GM23338 (cell line): ENCODE measurements around the gene RNF183. TPM values are rescaled to one million over a fixed set of nuclear protein-coding genes. Genes with fewer than 3 reads are reported as not detected.

ENCODE experiments used
- ATAC-seq: fragments of 200-7000 bp; cut with Tn5 transposase; 3 replicates; pipeline ENCODE4 v1.9.1; 2020
- DNase-seq: peaks from one replicate; pipeline ENCODE4 v3.0.0-alpha.2; 2015; ENCODE audit warnings: low spot score
- H2AFZ ChIP-seq: fragments of 200-600 bp; sonication (generic); 2 replicates; pipeline ENCODE4 v1.8.0; 2016; ENCODE audit warnings: antibody characterized with exemption, mild to moderate bottlenecking, moderate library complexity
- H3F3A ChIP-seq: fragments of 200-600 bp; sonication (generic); replicated peaks from 2 replicates; pipeline ENCODE4 v1.8.0; 2017; ENCODE audit warnings: antibody characterized with exemption, mixed run types, low read depth
- H3K27ac ChIP-seq: fragments of 200-600 bp; sonication (generic); 2 replicates; pipeline ENCODE4 v1.6.1; 2016; ENCODE audit warnings: low read depth
- H3K27me3 ChIP-seq: fragments of 200-600 bp; sonication (generic); 2 replicates; pipeline ENCODE4 v1.8.0; 2016; ENCODE audit warnings: mild to moderate bottlenecking, mixed run types, moderate library complexity; ENCODE audit not compliant: insufficient read depth
- H3K36me3 ChIP-seq: fragments of 200-600 bp; sonication (generic); 2 replicates; pipeline ENCODE4 v1.8.0; 2016; ENCODE audit warnings: mild to moderate bottlenecking; ENCODE audit not compliant: insufficient read depth
- H3K4me1 ChIP-seq: fragments of 200-600 bp; sonication (generic); 2 replicates; pipeline ENCODE4 v1.8.0; 2016; ENCODE audit warnings: mild to moderate bottlenecking, moderate library complexity; ENCODE audit not compliant: insufficient read depth
- H3K4me2 ChIP-seq: fragments of 200-600 bp; sonication (generic); 2 replicates; pipeline ENCODE4 v1.7.1; 2017; ENCODE audit warnings: mixed run types
- H3K4me3 ChIP-seq: fragments of 200-600 bp; sonication (generic); 2 replicates; pipeline ENCODE4 v1.6.1; 2016; ENCODE audit warnings: mixed run types
- H3K79me2 ChIP-seq: fragments of 200-600 bp; sonication (generic); replicated peaks from 2 replicates; pipeline ENCODE4 v1.8.0; 2017; ENCODE audit warnings: mild to moderate bottlenecking; ENCODE audit not compliant: insufficient read depth
- H3K9me2 ChIP-seq: fragments of 200-600 bp; sonication (generic); 2 replicates; pipeline ENCODE4 v1.8.0; 2017; ENCODE audit not compliant: insufficient read depth
- H4K20me1 ChIP-seq: fragments of 200-600 bp; sonication (generic); replicated peaks from 2 replicates; pipeline ENCODE4 v1.8.0; 2017; ENCODE audit warnings: mild to moderate bottlenecking; ENCODE audit not compliant: insufficient read depth
- H3K27ac Mint-ChIP-seq: 2 replicates; pipeline ENCODE4 v1.8.0; 2020; ENCODE audit warnings: inconsistent platforms, mild to moderate bottlenecking, moderate library complexity, mixed read lengths
- H3K27me3 Mint-ChIP-seq: 3 replicates; pipeline ENCODE4 v1.8.0; 2022; ENCODE audit warnings: low read depth, mild to moderate bottlenecking, moderate library complexity, mixed read lengths, inconsistent platforms; ENCODE audit not compliant: insufficient read depth, poor library complexity
- H3K36me3 Mint-ChIP-seq: 3 replicates; pipeline ENCODE4 v1.8.0; 2021; ENCODE audit warnings: low read depth, mild to moderate bottlenecking, inconsistent platforms, moderate library complexity, mixed read lengths
- H3K4me1 Mint-ChIP-seq: 3 replicates; pipeline ENCODE4 v1.8.0; 2020; ENCODE audit warnings: mild to moderate bottlenecking, inconsistent platforms, mixed read lengths
- H3K4me3 Mint-ChIP-seq: 3 replicates; pipeline ENCODE4 v1.8.0; 2021; ENCODE audit warnings: moderate library complexity, mild to moderate bottlenecking, inconsistent platforms, mixed read lengths
- H3K9me3 Mint-ChIP-seq: 3 replicates; pipeline ENCODE4 v1.8.0; 2020; ENCODE audit warnings: moderate library complexity, mild to moderate bottlenecking, inconsistent platforms, mixed read lengths
- CREB1 ChIP-seq: fragments of 250-450 bp; sonication (Bioruptor Pico); IDR thresholded peaks from 2 replicates; pipeline ENCODE4 v1.5.0; 2020; ENCODE audit warnings: low read depth, mild to moderate bottlenecking, moderate library complexity
- CTCF ChIP-seq, 2 experiments: fragments of 200-600 bp in 1 of 2; sonication (generic) in 1 of 2; conservative IDR thresholded peaks; 2 replicates each; pipeline versions ENCODE4 v1.5.1 to v1.6.1; 2016 to 2017; ENCODE audit warnings: antibody characterized with exemption in 2 of 2, low read depth in 2 of 2, mild to moderate bottlenecking in 2 of 2, moderate library complexity in 1 of 2
- ETS1 ChIP-seq: IDR thresholded peaks from 2 replicates; pipeline ENCODE4 v1.6.1; 2016; ENCODE audit warnings: antibody characterized with exemption
- JUNB ChIP-seq: IDR thresholded peaks from one replicate; pipeline ENCODE4 v1.6.1; 2016; ENCODE audit warnings: antibody characterized with exemption; ENCODE audit not compliant: unreplicated experiment
- POLR2AphosphoS5 ChIP-seq: IDR thresholded peaks from 2 replicates; pipeline ENCODE4 v1.6.1; 2016; ENCODE audit warnings: antibody characterized with exemption, low read depth
- STAT1 ChIP-seq: IDR thresholded peaks from one replicate; pipeline ENCODE4 v1.6.1; 2016; ENCODE audit warnings: antibody characterized with exemption; ENCODE audit not compliant: unreplicated experiment
- ZNF114 ChIP-seq: fragments of 250-450 bp; sonication (Bioruptor Pico); IDR thresholded peaks from 2 replicates; pipeline ENCODE4 v1.5.0; 2020; ENCODE audit warnings: mild to moderate bottlenecking, moderate library complexity
- ZNF331 ChIP-seq: fragments of 250-450 bp; sonication (Bioruptor Pico); IDR thresholded peaks from 2 replicates; pipeline ENCODE4 v1.5.0; 2020; ENCODE audit warnings: low read depth, mild to moderate bottlenecking, moderate library complexity
- polyA plus RNA-seq: library from polyadenylated mRNA; unstranded; fragments of >200 nt; fragmentation: Nextera tagmentation; extraction: Ambion mirVana; gene quantifications from 2 replicates; pipeline ENCODE4 v1.2.1, GENCODE V29; 2016
- total RNA-seq: library from RNA; depleted of rRNA; stranded (reverse); fragments of >200 nt; shearing (Covaris generic); gene quantifications from 2 replicates; pipeline ENCODE4 v1.2.3, GENCODE V29; 2014

The RNF183 gene
- total and polyA plus RNA-seq, 2 experiments from 2014 or later, result 0.42 TPM; not detected in 1

- no peak for TF ChIP-seq ZNF331
- no peak for TF ChIP-seq CTCF (conservative IDR thresholded peaks at IDR 0.05; ENCODE audit: low read depth in 2 of 2)
Observed at GRCh38 chr9:113311961-113312360, 8.8 kb upstream of the RNF183 start (continued).

- Histone ChIP-seq H3K36me3 (no peaks in the 10 kb centered on the region), H3K9me2 (no peaks in the 10 kb centered on the region), H3K4me1 (no peaks in the 10 kb centered on the region), H3K4me2 (no peak overlapping the region), H3K27me3 (no peaks in the 10 kb centered on the region), H3K79me2 (no peaks in the 10 kb centered on the region), H2AFZ (no peak overlapping the region), H3K4me3 (no peak overlapping the region), H3F3A (no peaks in the 10 kb centered on the region), H4K20me1 (peaks cover 4% of the 10 kb centered on the region; the same call in 1 of the 2 replicates), H3K27ac (no peak overlapping the region)
- Mint-ChIP-seq H3K27ac (no peak overlapping the region), H3K9me3 (no peaks in the 10 kb centered on the region), H3K4me1 (no peaks in the 10 kb centered on the region), H3K4me3 (no peak overlapping the region), H3K27me3 (peaks cover 2% of the 10 kb centered on the region), H3K36me3 (no peaks in the 10 kb centered on the region)
- ATAC-seq (no peak), DNase-seq (no peak)
- TF ChIP-seq POLR2AphosphoS5, result no peak
- TF ChIP-seq STAT1, result no peak
- TF ChIP-seq ZNF114 (CRISPR knock-in tag), result no peak
- TF ChIP-seq CTCF (conservative IDR thresholded peaks at IDR 0.05; ENCODE audit: low read depth in 2 of 2), result no peak
- no peak for TF ChIP-seq ZNF331
- TF ChIP-seq CREB1 (CRISPR knock-in tag), result no peak
- no peak for TF ChIP-seq JUNB
- TF ChIP-seq ETS1, result no peak
Observed at GRCh38 chr9:113310538-113310937, 7.4 kb upstream of the RNF183 start.

GRCh38 chr9:113309204-113309813, 6.1 kb upstream of the RNF183 start:
- peak; percentile 76 to 92 for TF ChIP-seq CTCF (conservative IDR thresholded peaks at IDR 0.05; ENCODE audit: low read depth in 2 of 2)
- TF ChIP-seq JUNB, result no peak
- Histone ChIP-seq H2AFZ (no peak overlapping the region), H3K4me2 (no peak overlapping the region), H3K27me3 (no peaks in the 10 kb centered on the region), H3K36me3 (no peaks in the 10 kb centered on the region), H3K27ac (no peak overlapping the region), H3K9me2 (no peaks in the 10 kb centered on the region), H3F3A (no peaks in the 10 kb centered on the region), H3K4me3 (no peak overlapping the region), H4K20me1 (peaks cover 4% of the 10 kb centered on the region; the same call in 1 of the 2 replicates), H3K79me2 (no peaks in the 10 kb centered on the region), H3K4me1 (no peaks in the 10 kb centered on the region)
- DNase-seq, result peak; percentile 51
- H3K36me3 Mint-ChIP-seq, result no peaks in the 10 kb centered on the region
- H3K27me3 Mint-ChIP-seq, result peaks cover 2% of the 10 kb centered on the region
- H3K4me1 Mint-ChIP-seq, result no peaks in the 10 kb centered on the region
- no peak; the same call in 2 of the 3 replicates for ATAC-seq
- H3K4me3 Mint-ChIP-seq, result no peak overlapping the region
- H3K9me3 Mint-ChIP-seq, result no peaks in the 10 kb centered on the region
- H3K27ac Mint-ChIP-seq, result no peak overlapping the region
